HFF-Myc (cell line): Measurements from ENCODE around the gene CDC73.

Experiments
- DNase-seq: peaks from one replicate; pipeline ENCODE4 v3.0.0-alpha.2; 2011; ENCODE audit warnings: low read depth; ENCODE audit errors: extremely low read depth
- H3K4me3 ChIP-seq: replicated peaks from 2 replicates; pipeline ENCODE4 v1.5.1; 2011; ENCODE audit warnings: low read depth, mild to moderate bottlenecking, control low read depth, low read length
- CTCF ChIP-seq: IDR thresholded peaks from 2 replicates; pipeline ENCODE4 v1.5.1; 2012; ENCODE audit warnings: mild to moderate bottlenecking, low read depth, low read length, control low read depth; ENCODE audit errors: missing control alignments

CDC73 gene

GRCh38 chr1:193237381-193237978 is 115.6 kb downstream of the CDC73 start:
- DNase-seq = no peak
- H3K4me3 ChIP-seq = no peak overlapping the region
- TF ChIP-seq CTCF = no peak

- TF ChIP-seq CTCF = no peak
- no peak for DNase-seq
These were observed 118.8 kb downstream of the CDC73 start for GRCh38 chr1:193240609-193241008.

GRCh38 chr1:193241132-193241827 is 119.4 kb downstream of the CDC73 start:
- no peak overlapping the region for H3K4me3 ChIP-seq
- no peak for TF ChIP-seq CTCF

More at GRCh38 chr1:193240609-193241008, 118.8 kb downstream of the CDC73 start:
- H3K4me3 ChIP-seq = no peak overlapping the region

GRCh38 chr1:193242000-193242399 is 120.2 kb downstream of the CDC73 start:
- no peak for DNase-seq
- no peak for TF ChIP-seq CTCF
- H3K4me3 ChIP-seq = no peak overlapping the region

More at GRCh38 chr1:193241132-193241827, 119.4 kb downstream of the CDC73 start:
- no peak for DNase-seq

GRCh38 chr1:193249187-193249586 is 127.4 kb downstream of the CDC73 start:
- no peak overlapping the region for H3K4me3 ChIP-seq
- TF ChIP-seq CTCF = no peak

GRCh38 chr1:193251950-193252349 is 130.1 kb downstream of the CDC73 start:
- no peak overlapping the region for H3K4me3 ChIP-seq
- no peak for DNase-seq
- TF ChIP-seq CTCF = no peak

More at GRCh38 chr1:193249187-193249586, 127.4 kb downstream of the CDC73 start:
- DNase-seq = no peak

GRCh38 chr1:193256019-193256418 is 134.2 kb downstream of the CDC73 start:
- DNase-seq = no peak
- no peak for TF ChIP-seq CTCF

More at GRCh38 chr1:193256019-193256418, 134.2 kb downstream of the CDC73 start:
- no peak overlapping the region for H3K4me3 ChIP-seq
